Measurements from ENCODE around the gene CACNB1. TPM values are rescaled to one million over a fixed set of nuclear protein-coding genes. Genes with fewer than 3 reads are reported as not detected.

CACNB1 gene
- total and polyA plus RNA-seq, 10 of the 15 experiments (the other 5 are each of a cell fraction or from before 2014, with no cell fraction given): 0.06 to 15.6 (median 6.3) TPM

- no peak overlapping the region for H3K9ac ChIP-seq (ENCODE audit: control insufficient read depth, insufficient read depth, low read length)
- in situ Hi-C loops (cut with MboI) (loop anchor here (5.0 kb wide), 1 partner anchor 75 kb away; no protein-coding TSS in a partner anchor), intact Hi-C loops (cut with micrococcal nuclease; ENCODE audit: unreplicated experiment) (loop anchor here (10.0 kb wide), 1 partner anchor 53 kb away; no protein-coding TSS in a partner anchor)
- H3K27me3 ChIP-seq (replicated peaks in 1 of 2; ENCODE audit: control insufficient read depth in 2 of 2, insufficient read depth in 2 of 2, low read length in 1 of 2): peaks cover 5 to 13% of the 10 kb centered on the region in 2 experiments
- FAIRE-seq (no peak), ATAC-seq (no peak), DNase-seq (ENCODE audit: low read depth, low spot score) (no peak)
- H4K20me1 ChIP-seq (ENCODE audit: control insufficient read depth, insufficient read depth): no peaks in the 10 kb centered on the region
- TF ChIP-seq, protein P1, sequence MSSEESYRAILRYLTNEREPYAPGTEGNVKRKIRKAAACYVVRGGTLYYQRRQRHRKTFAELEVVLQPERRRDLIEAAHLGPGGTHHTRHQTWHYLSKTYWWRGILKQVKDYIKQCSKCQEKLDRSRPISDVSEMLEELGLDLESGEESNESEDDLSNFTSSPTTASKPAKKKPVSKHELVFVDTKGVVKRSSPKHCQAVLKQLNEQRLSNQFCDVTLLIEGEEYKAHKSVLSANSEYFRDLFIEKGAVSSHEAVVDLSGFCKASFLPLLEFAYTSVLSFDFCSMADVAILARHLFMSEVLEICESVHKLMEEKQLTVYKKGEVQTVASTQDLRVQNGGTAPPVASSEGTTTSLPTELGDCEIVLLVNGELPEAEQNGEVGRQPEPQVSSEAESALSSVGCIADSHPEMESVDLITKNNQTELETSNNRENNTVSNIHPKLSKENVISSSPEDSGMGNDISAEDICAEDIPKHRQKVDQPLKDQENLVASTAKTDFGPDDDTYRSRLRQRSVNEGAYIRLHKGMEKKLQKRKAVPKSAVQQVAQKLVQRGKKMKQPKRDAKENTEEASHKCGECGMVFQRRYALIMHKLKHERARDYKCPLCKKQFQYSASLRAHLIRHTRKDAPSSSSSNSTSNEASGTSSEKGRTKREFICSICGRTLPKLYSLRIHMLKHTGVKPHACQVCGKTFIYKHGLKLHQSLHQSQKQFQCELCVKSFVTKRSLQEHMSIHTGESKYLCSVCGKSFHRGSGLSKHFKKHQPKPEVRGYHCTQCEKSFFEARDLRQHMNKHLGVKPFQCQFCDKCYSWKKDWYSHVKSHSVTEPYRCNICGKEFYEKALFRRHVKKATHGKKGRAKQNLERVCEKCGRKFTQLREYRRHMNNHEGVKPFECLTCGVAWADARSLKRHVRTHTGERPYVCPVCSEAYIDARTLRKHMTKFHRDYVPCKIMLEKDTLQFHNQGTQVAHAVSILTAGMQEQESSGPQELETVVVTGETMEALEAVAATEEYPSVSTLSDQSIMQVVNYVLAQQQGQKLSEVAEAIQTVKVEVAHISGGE (CRISPR knock-in tag; IDR thresholded peaks at IDR 0.05): no peak
- TF ChIP-seq TBL1XR1 (IDR thresholded peaks at IDR 0.05; ENCODE audit: low read depth, low read length) (no peak), BHLHE40 (IDR thresholded peaks at IDR 0.05; ENCODE audit: borderline replicate concordance in 1 of 2, low read depth in 2 of 2, low read length in 1 of 2) (no peak), CHD1 (IDR thresholded peaks at IDR 0.05; ENCODE audit: low read depth, low read length) (no peak), KAT2A (conservative IDR thresholded peaks at IDR 0.05; ENCODE audit: control insufficient read depth, low read depth, low read length) (no peak), IRF4 (IDR thresholded peaks at IDR 0.05; ENCODE audit: low read depth, low read length) (no peak), MTA3 (IDR thresholded peaks at IDR 0.05; ENCODE audit: borderline replicate concordance, low read length) (no peak), PML (IDR thresholded peaks at IDR 0.05; ENCODE audit: low read length) (no peak), MEF2B (IDR thresholded peaks at IDR 0.05; ENCODE audit: partially characterized antibody, poor library complexity, severe bottlenecking) (no peak), RFX5 (IDR thresholded peaks at IDR 0.05; ENCODE audit: low read depth, low read length) (no peak), RAD51 (IDR thresholded peaks at IDR 0.05) (no peak), SREBF1 (IDR thresholded peaks at IDR 0.05; ENCODE audit: low read length) (no peak), RB1 (IDR thresholded peaks at IDR 0.05; ENCODE audit: borderline replicate concordance) (no peak), SIN3A (IDR thresholded peaks at IDR 0.05; ENCODE audit: low read depth, low read length) (no peak), POLR2AphosphoS5 (IDR thresholded peaks at IDR 0.05; ENCODE audit: low read length) (no peak)
- TF ChIP-seq, protein P2, sequence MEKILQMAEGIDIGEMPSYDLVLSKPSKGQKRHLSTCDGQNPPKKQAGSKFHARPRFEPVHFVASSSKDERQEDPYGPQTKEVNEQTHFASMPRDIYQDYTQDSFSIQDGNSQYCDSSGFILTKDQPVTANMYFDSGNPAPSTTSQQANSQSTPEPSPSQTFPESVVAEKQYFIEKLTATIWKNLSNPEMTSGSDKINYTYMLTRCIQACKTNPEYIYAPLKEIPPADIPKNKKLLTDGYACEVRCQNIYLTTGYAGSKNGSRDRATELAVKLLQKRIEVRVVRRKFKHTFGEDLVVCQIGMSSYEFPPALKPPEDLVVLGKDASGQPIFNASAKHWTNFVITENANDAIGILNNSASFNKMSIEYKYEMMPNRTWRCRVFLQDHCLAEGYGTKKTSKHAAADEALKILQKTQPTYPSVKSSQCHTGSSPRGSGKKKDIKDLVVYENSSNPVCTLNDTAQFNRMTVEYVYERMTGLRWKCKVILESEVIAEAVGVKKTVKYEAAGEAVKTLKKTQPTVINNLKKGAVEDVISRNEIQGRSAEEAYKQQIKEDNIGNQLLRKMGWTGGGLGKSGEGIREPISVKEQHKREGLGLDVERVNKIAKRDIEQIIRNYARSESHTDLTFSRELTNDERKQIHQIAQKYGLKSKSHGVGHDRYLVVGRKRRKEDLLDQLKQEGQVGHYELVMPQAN (conservative IDR thresholded peaks at IDR 0.05): no peak
- H3K27ac ChIP-seq (ENCODE audit: control insufficient read depth, insufficient read depth): no peak overlapping the region
- H3K4me1 ChIP-seq (ENCODE audit: control insufficient read depth, insufficient read depth, low read length): peaks cover 5% of the 10 kb centered on the region; the same call in 1 of the 2 replicates
- H3K79me2 ChIP-seq (ENCODE audit: control insufficient read depth, insufficient read depth, low read length): no peaks in the 10 kb centered on the region
- POLR2A ChIA-PET: no interaction called here
- no peaks in the 10 kb centered on the region for H3K36me3 ChIP-seq (ENCODE audit: control insufficient read depth in 2 of 2, insufficient read depth in 2 of 2, low read length in 1 of 2)
- RAD21 ChIA-PET (ENCODE audit: unreplicated experiment): interaction anchor here (1.3 kb wide), 1 partner anchor 165 kb away, joined by 3 read pairs; no protein-coding TSS in a partner anchor
- no peak overlapping the region for H3K4me2 ChIP-seq (ENCODE audit: control insufficient read depth, insufficient read depth)
- WGBS (ENCODE audit: insufficient coverage, insufficient replicate concordance, low lambda C conversion rate, missing lambda C conversion rate): 57% methylated on average over 13 of the region's 13 CpGs
- CTCF ChIA-PET: interaction anchor here (1.3 to 2.2 kb wide), 4 partner anchors 17 to 164 kb away, joined by 4 to 13 read pairs (median 8); no protein-coding TSS in a partner anchor
- H3K9me3 ChIP-seq (replicated peaks; ENCODE audit: control insufficient read depth, insufficient read depth, low read length): no peaks in the 10 kb centered on the region
- SMC1A ChIA-PET (ENCODE audit: uncharacterized antibody, unreplicated experiment): interaction anchor here (0.6 to 1.2 kb wide), 3 partner anchors 164 to 166 kb away, joined by 3 to 6 read pairs (median 4); no protein-coding TSS in a partner anchor
- no TSS peak for BruUV-seq (replicated peaks)
- no peak overlapping the region for H3K4me3 ChIP-seq
- no peak overlapping the region for H2AFZ ChIP-seq (ENCODE audit: control insufficient read depth, low read depth, low read length)
Measured at GRCh38 chr17:39147221-39148185, 50.0 kb downstream of the CACNB1 start.
